ENCODE data around the gene GNAS-AS1.

GNAS-AS1 gene

GRCh38 chr20:58855506-58856389, 5.0 kb upstream of the GNAS-AS1 start:
- DNase-seq (ENCODE audit: low spot score) = no peak

GRCh38 chr20:58854638-58855471, 4.2 kb upstream of the GNAS-AS1 start:
- no peak for DNase-seq (ENCODE audit: low spot score)

- DNase-seq (ENCODE audit: low spot score) = no peak
These were observed 3.4 kb upstream of the GNAS-AS1 start for GRCh38 chr20:58853976-58854637.

GRCh38 chr20:58853466-58853865, 2.8 kb upstream of the GNAS-AS1 start:
- no peak for DNase-seq (ENCODE audit: low spot score)

GRCh38 chr20:58852543-58853271, 2.0 kb upstream of the GNAS-AS1 start, which contains the start of gene GNAS:
TSS of gene GNAS (plus strand) at chr20:58852716.
- DNase-seq (ENCODE audit: low spot score) = peak; percentile 39

- no peak for DNase-seq (ENCODE audit: low spot score)
These were observed 1.3 kb upstream of the GNAS-AS1 start for GRCh38 chr20:58851969-58852458.

GRCh38 chr20:58851221-58851968, 693 bp upstream of the GNAS-AS1 start:
- DNase-seq (ENCODE audit: low spot score) = peak; percentile 29

GRCh38 chr20:58847463-58847862, 3.2 kb downstream of the GNAS-AS1 start:
- no peak for DNase-seq (ENCODE audit: low spot score)

- no peak for DNase-seq (ENCODE audit: low spot score)
These were observed 5.0 kb downstream of the GNAS-AS1 start for GRCh38 chr20:58845706-58846105.

- DNase-seq (ENCODE audit: low spot score) = no peak
These were observed 7.6 kb downstream of the GNAS-AS1 start for GRCh38 chr20:58843128-58843556.

GRCh38 chr20:58842276-58842675, 8.4 kb downstream of the GNAS-AS1 start:
- DNase-seq (ENCODE audit: low spot score) = no peak

- DNase-seq (ENCODE audit: low spot score) = no peak
These were observed 9.0 kb downstream of the GNAS-AS1 start for GRCh38 chr20:58841539-58842264.

- no peak for DNase-seq (ENCODE audit: low spot score)
These were observed 9.7 kb downstream of the GNAS-AS1 start for GRCh38 chr20:58840816-58841538.

- DNase-seq (ENCODE audit: low spot score) = no peak
These were observed 10.5 kb downstream of the GNAS-AS1 start for GRCh38 chr20:58839991-58840747.

- peak; percentile 44 for DNase-seq (ENCODE audit: low spot score)
These were observed 11.2 kb downstream of the GNAS-AS1 start for GRCh38 chr20:58839474-58839874.

GRCh38 chr20:58838174-58838573, 12.5 kb downstream of the GNAS-AS1 start:
- DNase-seq (ENCODE audit: low spot score) = no peak

GRCh38 chr20:58837717-58838116, 13.0 kb downstream of the GNAS-AS1 start:
- no peak for DNase-seq (ENCODE audit: low spot score)

GRCh38 chr20:58836616-58837204, 14.0 kb downstream of the GNAS-AS1 start:
- DNase-seq (ENCODE audit: low spot score) = no peak
